Measurements from ENCODE around the gene MAP2K3.
"Not testable (repeated sequence)": the region's sequence is repeated elsewhere in the genome, so short reads cannot be mapped to it uniquely, and the experiment has no call there.

MAP2K3 gene

DNA sequence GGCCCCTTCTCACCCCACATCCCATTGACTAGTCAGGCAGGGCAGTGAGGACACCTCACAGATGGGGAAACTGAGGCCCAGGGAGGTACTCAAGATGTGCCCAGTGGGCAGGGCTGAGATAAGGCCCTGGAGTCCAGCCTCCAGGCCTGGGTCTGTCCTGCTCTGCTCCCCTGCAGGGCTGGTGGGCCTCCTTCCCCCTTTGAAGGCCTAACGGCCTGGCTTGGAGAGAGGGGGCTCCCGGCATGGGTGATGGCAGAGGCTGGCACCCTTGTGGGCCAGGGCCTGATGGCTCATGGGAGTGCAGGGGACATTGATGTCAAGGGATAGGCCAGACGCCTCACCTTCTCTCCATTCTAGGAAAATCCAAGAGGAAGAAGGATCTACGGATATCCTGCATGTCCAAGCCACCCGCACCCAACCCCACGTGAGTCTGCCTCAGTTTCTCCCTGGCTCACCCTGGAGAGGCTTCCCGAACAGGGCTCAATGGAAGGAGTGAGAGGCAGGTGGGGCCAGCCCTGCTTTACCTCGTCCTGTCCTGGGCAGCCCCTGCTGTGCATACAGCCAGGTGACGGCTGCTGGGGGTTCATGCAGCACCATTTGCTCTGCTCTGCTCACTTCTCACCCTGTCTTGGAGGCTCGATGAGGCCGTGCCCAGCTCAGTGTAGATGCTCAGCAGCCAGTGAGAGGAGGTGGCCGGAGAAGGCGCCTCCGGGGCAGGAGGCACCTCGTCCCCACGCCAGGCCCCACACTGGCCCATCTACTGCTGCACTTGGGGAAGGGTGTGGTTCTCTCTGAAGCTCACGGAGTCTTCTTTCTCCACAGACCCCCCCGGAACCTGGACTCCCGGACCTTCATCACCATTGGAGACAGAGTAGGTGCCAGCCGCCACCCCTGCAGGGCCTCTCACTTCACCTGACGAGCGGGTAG is 13.8 kb downstream of the MAP2K3 start:
- DNase-seq = no peak

GRCh38 chr17:21298983-21299519 is 14.5 kb downstream of the MAP2K3 start:
- DNase-seq = no peak

DNA sequence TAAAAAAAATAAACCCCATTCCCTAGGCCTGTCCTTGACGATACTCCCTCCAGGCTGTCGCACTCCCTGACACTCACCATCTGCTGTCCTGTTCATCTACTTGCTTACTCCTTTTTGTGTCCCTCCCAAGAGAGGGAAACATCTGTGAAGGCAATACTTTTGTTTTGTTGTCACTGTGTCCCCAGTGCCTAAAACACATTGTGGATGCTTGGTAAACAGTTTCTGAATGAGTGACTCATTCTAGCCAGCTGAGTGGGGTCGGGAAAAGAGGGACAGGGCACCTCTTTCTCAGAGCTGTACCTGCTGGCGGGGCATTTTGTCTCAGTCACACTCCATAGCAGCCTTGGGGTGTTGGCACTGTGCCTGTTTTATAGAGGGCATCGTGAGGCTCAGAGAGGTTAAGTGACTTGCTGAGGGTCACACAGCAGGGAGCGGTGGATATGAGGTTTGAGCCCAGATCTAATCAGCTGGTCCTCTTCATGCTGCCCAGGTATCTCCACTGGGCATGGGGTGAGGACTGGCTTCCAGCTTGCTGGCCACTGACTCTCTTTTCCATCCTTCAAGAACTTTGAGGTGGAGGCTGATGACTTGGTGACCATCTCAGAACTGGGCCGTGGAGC is 15.6 kb downstream of the MAP2K3 start:
- DNase-seq = no peak

DNA sequence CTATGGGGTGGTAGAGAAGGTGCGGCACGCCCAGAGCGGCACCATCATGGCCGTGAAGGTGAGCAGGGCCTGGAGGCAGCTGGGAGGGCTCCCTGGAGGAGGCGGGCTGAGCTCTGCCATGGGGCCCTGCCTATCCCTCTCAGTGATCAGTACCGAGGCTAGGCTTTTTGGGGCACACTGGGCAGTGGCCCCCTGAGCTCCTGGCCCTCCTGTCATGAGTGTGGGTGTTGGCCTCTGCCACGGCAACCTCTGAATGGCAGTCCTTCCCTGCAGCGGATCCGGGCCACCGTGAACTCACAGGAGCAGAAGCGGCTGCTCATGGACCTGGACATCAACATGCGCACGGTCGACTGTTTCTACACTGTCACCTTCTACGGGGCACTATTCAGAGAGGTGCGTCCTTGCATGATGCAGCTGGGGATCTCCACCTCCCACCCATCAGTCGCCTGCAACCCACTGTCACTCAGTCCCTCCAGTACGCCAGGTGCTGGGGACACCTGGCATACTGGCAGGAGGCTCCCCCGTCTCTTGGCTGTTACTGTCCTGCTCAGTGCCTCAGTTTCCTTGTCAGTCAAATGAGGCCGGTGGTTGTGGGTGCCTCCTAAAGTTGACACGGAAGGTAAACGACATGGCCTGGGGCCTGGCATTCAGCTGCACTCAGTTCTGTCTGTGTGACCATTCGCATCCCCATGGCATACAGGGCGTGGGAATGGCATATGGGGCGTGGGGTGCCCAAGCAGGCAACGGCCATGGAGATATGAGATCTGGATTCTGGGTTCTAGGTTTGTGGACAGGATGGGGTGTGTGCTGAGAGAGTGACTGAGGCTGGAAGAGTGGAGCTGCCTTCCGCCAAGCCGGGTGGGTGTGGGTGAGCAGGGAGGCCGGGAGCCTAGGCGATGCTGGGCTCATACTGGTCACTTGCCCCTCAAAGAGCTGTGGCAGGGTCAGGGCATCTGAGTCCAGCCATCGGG is 16.4 kb downstream of the MAP2K3 start:
- DNase-seq = no peak

DNA sequence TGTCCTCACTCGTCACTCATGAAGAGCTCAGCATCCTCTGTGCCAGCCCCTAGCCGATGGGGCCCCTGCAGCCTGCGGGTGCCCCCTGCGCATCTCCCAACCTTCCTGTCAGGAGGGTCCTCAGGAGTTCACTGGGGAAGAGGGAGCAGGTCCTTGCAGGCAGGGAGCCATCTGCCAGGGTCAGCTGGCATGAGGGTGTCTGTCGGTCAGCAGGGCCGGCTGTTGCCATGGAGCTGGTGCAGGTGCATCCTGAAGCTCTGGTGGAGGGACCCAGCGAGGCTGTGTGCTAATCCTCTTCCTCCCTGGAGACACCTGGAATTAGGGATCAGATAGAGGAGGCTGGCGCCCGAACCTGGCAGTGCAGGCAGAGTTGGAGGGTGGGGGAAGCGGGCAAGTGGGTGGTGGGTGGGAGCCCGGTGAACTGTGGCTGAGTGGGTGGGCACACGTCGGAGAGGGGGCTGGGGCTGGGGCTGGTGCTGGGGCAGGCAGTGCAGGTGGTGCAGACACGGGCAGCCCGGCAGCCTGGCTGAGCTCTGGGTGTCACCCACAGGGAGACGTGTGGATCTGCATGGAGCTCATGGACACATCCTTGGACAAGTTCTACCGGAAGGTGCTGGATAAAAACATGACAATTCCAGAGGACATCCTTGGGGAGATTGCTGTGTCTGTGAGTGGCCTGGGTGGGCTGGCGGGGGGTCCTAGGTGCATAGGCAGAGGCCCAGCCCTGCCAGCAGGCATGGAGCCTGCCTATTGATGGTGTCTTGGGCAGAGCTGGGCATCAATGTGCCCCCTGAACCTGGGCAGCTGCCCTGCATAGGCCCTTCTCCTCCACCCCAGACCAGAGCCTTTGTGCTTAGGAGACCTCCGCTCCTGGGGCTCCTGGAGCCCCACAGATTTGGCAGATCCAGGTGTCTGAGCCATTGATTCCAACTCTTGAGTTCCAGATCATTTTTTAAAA is 17.4 kb downstream of the MAP2K3 start:
- DNase-seq = no peak

DNA sequence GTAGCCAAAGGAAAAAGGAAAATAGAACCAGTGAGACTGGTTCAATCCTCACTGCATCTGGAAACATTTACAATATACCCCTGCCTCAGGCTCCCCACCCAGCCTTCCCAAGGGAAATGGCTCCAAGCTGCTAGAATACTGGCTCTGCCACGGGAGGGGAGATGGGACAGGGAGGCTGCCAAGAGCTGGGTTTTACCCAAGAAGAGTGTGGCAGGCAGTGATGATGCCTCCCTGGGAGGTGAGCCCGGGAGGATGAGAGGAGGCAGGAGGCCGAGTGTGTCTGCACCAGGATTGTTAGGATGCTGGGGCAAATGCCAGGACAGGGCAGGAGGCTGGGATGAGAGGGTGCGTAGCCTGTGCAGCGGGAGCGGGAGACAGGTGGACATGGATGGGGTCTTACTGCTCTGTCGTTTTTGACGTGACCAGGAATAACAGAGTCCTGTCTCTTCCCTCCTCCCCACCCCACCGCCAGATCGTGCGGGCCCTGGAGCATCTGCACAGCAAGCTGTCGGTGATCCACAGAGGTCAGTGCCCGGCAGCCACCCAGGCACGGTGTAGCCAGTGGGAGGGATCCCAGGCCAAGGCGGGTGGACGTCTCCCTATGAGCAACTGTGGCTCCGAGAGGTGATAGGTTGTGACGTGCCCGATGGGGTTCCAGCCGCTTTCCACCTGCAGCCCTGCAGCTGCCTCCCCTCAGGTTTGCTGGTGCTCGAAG is 18.4 kb downstream of the MAP2K3 start:
- no peak for DNase-seq

DNA sequence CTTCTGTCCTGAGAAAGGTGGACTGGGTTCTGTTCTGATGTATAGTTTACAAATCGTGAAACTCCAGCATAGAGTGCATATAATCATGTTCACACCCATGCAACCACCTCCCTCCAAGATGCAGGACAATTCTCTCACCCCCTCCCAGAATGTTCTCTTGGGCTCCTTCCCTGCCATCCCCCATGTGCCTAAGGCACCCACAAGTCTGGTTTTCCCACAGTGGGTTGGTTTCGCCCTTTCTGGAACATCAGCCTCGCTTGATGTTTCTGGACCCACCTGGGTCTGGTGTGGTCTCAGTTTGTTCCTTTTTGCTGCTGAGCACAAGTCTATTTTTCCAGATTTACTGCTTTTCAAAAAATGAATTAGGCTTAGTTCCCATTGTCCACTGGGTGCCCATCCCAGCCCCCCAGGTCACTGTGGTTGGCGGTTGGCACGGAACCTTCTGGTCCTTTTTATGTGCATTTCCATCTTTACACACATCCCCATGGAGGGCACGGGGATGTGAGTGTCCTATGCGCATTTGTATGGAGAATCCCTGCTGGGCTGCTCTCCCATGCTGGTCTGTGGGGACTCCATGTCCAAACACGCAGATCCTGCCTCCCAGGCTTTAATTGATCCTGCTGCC is 19.0 kb downstream of the MAP2K3 start:
- no peak for DNase-seq

GRCh38 chr17:21304091-21304490 is 19.6 kb downstream of the MAP2K3 start:
- no peak for DNase-seq

DNA sequence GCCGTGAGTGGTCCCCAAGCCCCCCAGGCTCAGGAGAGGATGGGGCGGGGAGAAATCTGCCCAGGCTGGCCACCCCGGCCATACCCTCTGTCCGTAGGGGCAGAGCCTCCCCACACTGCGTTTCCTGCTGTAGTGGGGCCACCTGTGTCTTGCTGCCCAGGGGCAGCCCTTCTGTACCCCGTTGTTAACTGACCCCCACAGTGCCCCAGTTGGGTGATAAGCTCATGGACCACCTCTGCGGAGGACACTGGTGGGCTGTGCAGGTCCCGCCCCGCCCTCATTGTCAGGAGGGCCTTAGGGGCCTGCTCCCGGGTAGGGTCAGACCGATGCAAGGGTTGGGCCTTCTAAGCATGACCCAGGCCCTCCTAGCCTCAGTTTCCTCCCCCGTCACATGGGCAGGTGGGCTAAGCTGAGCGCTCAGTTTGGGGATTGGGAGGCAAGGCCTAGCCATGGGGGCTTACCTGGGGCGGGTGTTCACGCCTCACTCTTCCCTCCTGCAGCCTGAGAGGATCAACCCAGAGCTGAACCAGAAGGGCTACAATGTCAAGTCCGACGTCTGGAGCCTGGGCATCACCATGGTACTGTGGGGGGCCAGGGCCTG is 20.1 kb downstream of the MAP2K3 start:
- DNase-seq = not testable (repeated sequence)

GRCh38 chr17:21305431-21306180 is 21.1 kb downstream of the MAP2K3 start:
- DNase-seq = not testable (repeated sequence)

- DNase-seq = not testable (repeated sequence)
Observed at GRCh38 chr17:21306611-21307272, 22.2 kb downstream of the MAP2K3 start.

DNA sequence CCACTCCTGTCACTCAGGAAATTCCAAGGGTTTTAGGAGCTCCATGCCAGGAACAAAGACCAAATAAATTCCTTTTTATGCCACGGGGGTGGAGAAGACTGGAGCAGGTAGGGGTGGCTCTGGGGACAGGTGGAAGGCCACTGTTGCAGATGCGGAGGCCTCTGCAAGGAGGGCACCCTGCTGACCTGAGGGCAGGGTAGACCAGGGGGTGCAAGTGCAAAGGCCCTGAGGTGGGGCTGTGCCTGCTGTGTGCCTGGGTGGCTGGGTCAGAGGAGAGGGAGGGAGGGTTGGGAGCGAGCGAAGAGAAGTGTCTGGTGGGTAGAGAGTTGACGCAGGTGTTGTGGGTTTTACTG is 22.7 kb downstream of the MAP2K3 start:
- DNase-seq = not testable (repeated sequence)

GRCh38 chr17:21308931-21309381 is 24.4 kb downstream of the MAP2K3 start:
- not testable (repeated sequence) for DNase-seq

GRCh38 chr17:21310061-21310765 is 25.7 kb downstream of the MAP2K3 start:
- not testable (repeated sequence) for DNase-seq

GRCh38 chr17:21310766-21311602 is 26.5 kb downstream of the MAP2K3 start:
- DNase-seq = not testable (repeated sequence)

DNA sequence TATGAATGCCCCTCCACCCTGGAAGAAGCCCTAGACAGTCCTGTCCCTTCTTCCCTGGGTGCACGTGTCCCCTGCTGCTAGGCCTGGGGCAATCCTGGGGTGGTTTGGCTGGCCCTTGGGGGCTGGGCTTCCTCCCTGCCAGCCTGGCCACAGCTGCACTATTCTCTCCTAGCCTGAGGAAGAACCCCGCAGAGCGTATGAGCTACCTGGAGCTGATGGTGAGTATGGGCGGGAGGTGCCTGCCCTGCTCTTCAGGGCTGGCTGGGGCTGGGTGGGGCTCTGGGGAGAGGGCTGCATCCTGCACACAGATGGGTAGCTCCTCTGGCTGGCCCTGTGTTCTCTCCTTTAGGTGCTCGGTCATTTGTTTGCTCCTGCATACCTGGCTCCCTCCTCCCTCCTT is 28.8 kb downstream of the MAP2K3 start:
- no peak for DNase-seq

- DNase-seq = not testable (repeated sequence)
Observed at GRCh38 chr17:21313761-21314160, 29.2 kb downstream of the MAP2K3 start.

Data from GOT3 (cell line).